Subcutaneous adipose tissue (tissue), 4 donors: ENCODE measurements around the gene C12orf60. TPM values are rescaled to one million over a fixed set of nuclear protein-coding genes. Genes with fewer than 3 reads are reported as not detected.

ENCODE experiments used
- total RNA-seq, 4 donors: library from RNA; depleted of rRNA; stranded (reverse); fragments of >200 nt; gene quantifications; one replicate each; pipeline ENCODE4 v1.1.0, GENCODE V29; 2016
- TF ChIP-seq, protein P1 (sequence below): fragments of 450-650 bp; IDR thresholded peaks from one replicate; pipeline ENCODE4 v1.5.1; 2016; ENCODE audit warnings: low read depth, mild to moderate bottlenecking, control low read depth, antibody characterized with exemption, moderate library complexity

C12orf60 gene
- total RNA-seq, 4 donors from 2014 or later, result 0.34 to 2.0 (median 1.4) TPM

GRCh38 chr12:14774074-14774905 is 29.2 kb upstream of the C12orf60 start:
- TF ChIP-seq, protein P1, sequence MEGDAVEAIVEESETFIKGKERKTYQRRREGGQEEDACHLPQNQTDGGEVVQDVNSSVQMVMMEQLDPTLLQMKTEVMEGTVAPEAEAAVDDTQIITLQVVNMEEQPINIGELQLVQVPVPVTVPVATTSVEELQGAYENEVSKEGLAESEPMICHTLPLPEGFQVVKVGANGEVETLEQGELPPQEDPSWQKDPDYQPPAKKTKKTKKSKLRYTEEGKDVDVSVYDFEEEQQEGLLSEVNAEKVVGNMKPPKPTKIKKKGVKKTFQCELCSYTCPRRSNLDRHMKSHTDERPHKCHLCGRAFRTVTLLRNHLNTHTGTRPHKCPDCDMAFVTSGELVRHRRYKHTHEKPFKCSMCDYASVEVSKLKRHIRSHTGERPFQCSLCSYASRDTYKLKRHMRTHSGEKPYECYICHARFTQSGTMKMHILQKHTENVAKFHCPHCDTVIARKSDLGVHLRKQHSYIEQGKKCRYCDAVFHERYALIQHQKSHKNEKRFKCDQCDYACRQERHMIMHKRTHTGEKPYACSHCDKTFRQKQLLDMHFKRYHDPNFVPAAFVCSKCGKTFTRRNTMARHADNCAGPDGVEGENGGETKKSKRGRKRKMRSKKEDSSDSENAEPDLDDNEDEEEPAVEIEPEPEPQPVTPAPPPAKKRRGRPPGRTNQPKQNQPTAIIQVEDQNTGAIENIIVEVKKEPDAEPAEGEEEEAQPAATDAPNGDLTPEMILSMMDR, result no peak

DNA sequence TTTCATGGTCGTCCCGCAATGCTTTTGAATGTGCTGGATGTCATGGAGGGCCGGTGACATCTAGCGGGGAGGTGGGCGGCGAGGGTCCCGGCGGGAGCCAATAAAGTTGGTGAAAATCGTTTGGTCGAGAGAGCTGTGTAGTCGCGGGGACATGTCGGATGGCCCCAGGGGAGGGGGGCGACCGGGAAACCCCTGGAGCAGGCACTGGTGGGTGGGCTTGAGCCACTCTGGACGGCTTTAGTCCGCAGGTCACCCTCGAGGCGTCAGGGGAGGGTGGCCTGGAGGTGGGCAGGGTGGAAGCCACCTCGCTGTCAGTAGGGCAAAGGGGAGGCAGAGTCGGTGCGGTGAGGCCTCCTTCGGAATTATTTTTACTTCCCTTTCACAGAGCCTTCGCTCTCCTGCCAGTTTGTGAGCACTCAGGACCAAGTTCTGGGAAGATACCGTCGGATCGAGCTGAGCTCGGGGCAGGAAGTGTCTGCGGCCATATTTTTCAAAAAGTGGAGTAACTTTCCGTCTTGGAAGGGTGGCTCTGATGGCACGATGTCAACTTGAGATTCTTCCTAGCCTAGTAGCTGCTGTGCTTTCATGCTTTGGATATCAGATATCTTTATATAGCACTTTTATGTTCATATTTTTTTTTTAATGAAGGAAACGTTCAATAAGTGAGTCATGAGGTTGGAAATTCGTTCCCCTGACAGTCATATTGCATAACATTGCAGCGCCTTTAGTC is 28.4 kb upstream of the C12orf60 start:
- TF ChIP-seq, protein P1, result no peak

DNA sequence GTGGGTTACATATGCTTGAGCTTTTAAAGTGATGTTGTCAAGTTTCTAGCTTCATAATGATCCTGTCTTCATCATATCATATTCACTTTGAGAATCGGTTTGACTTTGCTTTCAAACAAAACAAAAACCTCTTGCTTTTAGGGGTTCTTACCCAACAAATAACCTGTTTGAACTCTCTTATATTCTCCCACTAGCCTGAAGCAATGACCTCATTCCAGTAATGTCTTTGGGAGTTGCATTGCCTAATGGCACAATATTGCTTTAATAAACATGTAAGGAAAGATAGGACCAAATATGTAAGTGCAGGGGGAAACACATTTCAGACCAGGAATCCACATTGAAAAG is 27.9 kb upstream of the C12orf60 start:
- TF ChIP-seq, protein P1, result no peak

DNA sequence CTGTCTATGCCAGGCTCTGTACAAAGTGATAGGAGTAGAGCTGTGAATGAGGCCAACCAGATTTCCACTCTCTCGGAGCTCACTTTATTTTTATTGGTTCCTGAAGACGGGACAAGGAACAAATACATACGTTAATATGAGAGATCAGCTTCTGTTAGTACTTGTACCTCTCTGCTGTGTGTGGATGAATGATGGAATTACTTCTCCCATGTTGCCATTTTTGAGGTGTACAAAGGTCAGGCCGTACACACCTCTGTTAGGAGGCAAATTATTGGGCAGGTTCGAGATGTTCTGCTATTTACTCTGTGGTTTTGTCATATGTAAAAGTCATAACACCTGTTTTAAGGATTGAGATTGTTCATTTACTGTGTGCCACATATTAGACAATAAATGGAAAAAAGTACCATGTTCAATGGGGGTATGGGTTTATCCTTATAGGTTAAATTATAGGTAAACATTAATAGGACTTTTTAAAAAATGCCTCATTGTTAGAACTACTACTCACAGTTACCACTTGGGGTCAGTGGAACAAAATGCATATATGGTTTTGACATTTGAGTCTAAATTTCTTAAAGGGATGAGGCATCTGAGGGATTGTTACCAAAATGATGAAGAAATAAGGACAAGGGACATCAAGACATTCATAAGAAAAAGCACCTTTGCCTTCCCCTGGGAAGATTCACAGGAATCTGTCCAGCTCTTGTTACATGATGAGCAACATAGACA is 27.1 kb upstream of the C12orf60 start:
- TF ChIP-seq, protein P1, result no peak

DNA sequence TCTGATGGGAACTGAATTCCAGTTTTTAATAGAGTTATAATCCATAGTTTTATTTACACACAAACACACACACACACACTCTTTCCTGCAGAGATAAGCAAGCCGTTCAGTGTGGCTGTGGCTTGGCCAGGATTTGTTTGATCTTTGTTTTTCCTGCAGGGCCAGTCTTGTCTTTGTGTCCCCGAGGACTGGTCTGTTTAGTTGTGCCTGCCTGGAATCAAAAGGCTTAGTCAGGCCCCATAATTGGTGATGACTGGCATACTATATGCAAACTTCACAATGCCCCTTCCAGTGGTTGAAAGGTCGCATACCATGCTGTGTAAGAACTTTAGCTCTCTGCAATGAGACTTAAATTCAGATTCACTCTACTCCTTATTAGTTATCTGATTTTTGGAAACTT is 26.2 kb upstream of the C12orf60 start:
- TF ChIP-seq, protein P1, result no peak

DNA sequence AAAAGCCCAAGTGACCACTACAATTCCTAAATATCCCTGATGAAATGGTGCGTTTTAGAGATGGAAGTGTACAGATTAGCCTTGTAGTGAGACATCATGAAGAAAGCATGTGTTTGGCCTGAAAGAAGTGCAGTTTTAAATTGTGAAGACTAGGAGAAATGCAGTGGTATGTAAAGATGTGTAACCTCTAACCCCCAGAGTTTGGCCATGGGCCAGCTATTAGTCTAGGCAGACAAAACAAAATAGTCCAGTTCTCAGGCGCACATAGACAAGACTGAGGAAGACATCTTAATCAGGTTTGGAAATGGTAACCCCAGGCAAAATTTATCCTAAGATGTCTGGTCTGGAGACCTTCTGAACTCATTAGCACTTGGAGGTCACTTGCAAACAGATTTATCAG is 23.6 kb upstream of the C12orf60 start:
- TF ChIP-seq, protein P1, result no peak

GRCh38 chr12:14780859-14781258 is 22.6 kb upstream of the C12orf60 start:
- TF ChIP-seq, protein P1, result no peak
